ENCODE measurements around the gene CFAP46. TPM values are rescaled to one million over a fixed set of nuclear protein-coding genes. Genes with fewer than 3 reads are reported as not detected.

CFAP46 gene
- total and polyA plus RNA-seq, 10 of the 15 experiments (the other 5 are each of a cell fraction or from before 2014, with no cell fraction given), result 0.01 to 0.18 (median 0.03) TPM; not detected in 7

DNA sequence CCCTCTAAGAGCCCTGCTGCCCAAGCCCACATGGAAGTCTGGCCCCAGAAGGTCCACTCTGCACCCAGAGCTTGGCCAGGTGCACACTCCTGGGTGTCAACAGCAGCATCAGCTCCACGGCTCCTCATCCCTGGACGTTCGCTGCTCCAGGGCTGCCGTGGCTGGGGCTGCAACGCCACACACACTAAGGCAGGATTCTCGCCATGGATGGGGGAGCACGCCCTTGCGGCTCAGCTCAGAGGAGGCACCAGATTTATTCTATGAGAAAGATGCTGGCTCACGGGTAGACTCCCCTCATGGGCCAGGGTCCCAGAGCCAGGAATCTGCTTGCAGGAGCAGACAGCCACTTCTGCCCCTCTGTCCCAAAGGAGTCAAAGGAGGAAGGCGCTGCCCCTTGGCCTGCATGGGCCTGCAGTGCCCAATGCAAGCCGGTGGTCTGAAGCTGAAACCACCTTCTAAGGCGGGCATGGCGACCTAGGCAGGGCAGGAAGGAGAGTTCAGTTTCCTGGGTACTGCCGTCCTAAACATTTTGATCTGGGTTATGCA is 42.1 kb downstream of the CFAP46 start (continued):
- TF ChIP-seq SMAD1 (IDR thresholded peaks at IDR 0.05; ENCODE audit: low read depth, partially characterized antibody) (no peak), TCF12 (IDR thresholded peaks at IDR 0.05; ENCODE audit: low read depth, low read length) (no peak), POU2F2 (IDR thresholded peaks at IDR 0.05; ENCODE audit: borderline replicate concordance, low read depth, low read length) (no peak), JUNB (IDR thresholded peaks at IDR 0.05) (no peak)

DNA sequence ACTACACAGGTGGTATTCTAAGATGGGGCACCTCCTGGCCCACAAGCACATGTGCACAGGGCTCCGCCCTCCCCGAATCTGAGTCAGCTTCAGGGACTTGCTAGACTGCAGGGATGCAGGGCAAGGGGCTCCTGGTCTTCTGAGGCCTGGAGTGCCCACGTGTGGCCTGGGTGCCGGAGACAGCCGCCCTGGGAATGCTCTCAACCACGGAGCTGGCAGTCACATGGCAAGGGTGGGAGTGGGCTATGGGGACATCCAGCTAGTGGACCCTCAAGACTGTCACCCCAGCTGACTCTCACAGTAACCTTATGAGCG is 42.7 kb downstream of the CFAP46 start:
- no peaks in the 10 kb centered on the region for H3K79me2 ChIP-seq (ENCODE audit: control insufficient read depth, insufficient read depth, low read length)
- no peak overlapping the region for H3K9ac ChIP-seq (ENCODE audit: control insufficient read depth, insufficient read depth, low read length)
- H3K27ac ChIP-seq (ENCODE audit: control insufficient read depth, insufficient read depth), result no peak overlapping the region
- ChIA-PET SMC1A (ENCODE audit: uncharacterized antibody, unreplicated experiment) (no interaction called here), POLR2A (no interaction called here), RAD21 (ENCODE audit: unreplicated experiment) (no interaction called here), CTCF (interaction anchor here (1.0 kb wide), 1 partner anchor 15 kb away, joined by 3 read pairs; no protein-coding TSS in a partner anchor)
- no TSS peak for BruUV-seq (replicated peaks)
- TF ChIP-seq HCFC1 (IDR thresholded peaks at IDR 0.05; ENCODE audit: low read length) (no peak), KLF5 (IDR thresholded peaks at IDR 0.05; ENCODE audit: partially characterized antibody) (no peak), POLR2A (IDR thresholded peaks at IDR 0.05; ENCODE audit: low read depth, low read length) (no peak), RFX5 (IDR thresholded peaks at IDR 0.05; ENCODE audit: low read depth, low read length) (no peak), PAX5 (IDR thresholded peaks at IDR 0.05; ENCODE audit: borderline replicate concordance, low read depth, low read length) (no peak), FOS (IDR thresholded peaks at IDR 0.05; ENCODE audit: borderline replicate concordance, extremely low read depth, insufficient read length) (no peak), KAT2A (conservative IDR thresholded peaks at IDR 0.05; ENCODE audit: control insufficient read depth, low read depth, low read length) (no peak), HDAC6 (IDR thresholded peaks at IDR 0.05; ENCODE audit: unreplicated experiment) (no peak), YBX1 (IDR thresholded peaks at IDR 0.05) (no peak)
- TF ChIP-seq, protein P1, sequence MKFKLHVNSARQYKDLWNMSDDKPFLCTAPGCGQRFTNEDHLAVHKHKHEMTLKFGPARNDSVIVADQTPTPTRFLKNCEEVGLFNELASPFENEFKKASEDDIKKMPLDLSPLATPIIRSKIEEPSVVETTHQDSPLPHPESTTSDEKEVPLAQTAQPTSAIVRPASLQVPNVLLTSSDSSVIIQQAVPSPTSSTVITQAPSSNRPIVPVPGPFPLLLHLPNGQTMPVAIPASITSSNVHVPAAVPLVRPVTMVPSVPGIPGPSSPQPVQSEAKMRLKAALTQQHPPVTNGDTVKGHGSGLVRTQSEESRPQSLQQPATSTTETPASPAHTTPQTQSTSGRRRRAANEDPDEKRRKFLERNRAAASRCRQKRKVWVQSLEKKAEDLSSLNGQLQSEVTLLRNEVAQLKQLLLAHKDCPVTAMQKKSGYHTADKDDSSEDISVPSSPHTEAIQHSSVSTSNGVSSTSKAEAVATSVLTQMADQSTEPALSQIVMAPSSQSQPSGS (IDR thresholded peaks at IDR 0.05; ENCODE audit: low read length), result no peak
- TF ChIP-seq, protein P2, sequence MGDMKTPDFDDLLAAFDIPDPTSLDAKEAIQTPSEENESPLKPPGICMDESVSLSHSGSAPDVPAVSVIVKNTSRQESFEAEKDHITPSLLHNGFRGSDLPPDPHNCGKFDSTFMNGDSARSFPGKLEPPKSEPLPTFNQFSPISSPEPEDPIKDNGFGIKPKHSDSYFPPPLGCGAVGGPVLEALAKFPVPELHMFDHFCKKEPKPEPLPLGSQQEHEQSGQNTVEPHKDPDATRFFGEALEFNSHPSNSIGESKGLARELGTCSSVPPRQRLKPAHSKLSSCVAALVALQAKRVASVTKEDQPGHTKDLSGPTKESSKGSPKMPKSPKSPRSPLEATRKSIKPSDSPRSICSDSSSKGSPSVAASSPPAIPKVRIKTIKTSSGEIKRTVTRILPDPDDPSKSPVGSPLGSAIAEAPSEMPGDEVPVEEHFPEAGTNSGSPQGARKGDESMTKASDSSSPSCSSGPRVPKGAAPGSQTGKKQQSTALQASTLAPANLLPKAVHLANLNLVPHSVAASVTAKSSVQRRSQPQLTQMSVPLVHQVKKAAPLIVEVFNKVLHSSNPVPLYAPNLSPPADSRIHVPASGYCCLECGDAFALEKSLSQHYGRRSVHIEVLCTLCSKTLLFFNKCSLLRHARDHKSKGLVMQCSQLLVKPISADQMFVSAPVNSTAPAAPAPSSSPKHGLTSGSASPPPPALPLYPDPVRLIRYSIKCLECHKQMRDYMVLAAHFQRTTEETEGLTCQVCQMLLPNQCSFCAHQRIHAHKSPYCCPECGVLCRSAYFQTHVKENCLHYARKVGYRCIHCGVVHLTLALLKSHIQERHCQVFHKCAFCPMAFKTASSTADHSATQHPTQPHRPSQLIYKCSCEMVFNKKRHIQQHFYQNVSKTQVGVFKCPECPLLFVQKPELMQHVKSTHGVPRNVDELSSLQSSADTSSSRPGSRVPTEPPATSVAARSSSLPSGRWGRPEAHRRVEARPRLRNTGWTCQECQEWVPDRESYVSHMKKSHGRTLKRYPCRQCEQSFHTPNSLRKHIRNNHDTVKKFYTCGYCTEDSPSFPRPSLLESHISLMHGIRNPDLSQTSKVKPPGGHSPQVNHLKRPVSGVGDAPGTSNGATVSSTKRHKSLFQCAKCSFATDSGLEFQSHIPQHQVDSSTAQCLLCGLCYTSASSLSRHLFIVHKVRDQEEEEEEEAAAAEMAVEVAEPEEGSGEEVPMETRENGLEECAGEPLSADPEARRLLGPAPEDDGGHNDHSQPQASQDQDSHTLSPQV (IDR thresholded peaks at IDR 0.05), result no peak
- TF ChIP-seq, protein P3, sequence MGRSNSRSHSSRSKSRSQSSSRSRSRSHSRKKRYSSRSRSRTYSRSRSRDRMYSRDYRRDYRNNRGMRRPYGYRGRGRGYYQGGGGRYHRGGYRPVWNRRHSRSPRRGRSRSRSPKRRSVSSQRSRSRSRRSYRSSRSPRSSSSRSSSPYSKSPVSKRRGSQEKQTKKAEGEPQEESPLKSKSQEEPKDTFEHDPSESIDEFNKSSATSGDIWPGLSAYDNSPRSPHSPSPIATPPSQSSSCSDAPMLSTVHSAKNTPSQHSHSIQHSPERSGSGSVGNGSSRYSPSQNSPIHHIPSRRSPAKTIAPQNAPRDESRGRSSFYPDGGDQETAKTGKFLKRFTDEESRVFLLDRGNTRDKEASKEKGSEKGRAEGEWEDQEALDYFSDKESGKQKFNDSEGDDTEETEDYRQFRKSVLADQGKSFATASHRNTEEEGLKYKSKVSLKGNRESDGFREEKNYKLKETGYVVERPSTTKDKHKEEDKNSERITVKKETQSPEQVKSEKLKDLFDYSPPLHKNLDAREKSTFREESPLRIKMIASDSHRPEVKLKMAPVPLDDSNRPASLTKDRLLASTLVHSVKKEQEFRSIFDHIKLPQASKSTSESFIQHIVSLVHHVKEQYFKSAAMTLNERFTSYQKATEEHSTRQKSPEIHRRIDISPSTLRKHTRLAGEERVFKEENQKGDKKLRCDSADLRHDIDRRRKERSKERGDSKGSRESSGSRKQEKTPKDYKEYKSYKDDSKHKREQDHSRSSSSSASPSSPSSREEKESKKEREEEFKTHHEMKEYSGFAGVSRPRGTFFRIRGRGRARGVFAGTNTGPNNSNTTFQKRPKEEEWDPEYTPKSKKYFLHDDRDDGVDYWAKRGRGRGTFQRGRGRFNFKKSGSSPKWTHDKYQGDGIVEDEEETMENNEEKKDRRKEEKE (IDR thresholded peaks at IDR 0.05), result no peak
- no peak overlapping the region for H3K4me2 ChIP-seq (ENCODE audit: control insufficient read depth, insufficient read depth)
- no peak for ATAC-seq
- DNase-seq (ENCODE audit: low read depth, low spot score), result no peak
- WGBS (ENCODE audit: insufficient coverage, insufficient replicate concordance, low lambda C conversion rate, missing lambda C conversion rate), result 30% methylated on average over 7 of the region's 7 CpGs
- intact Hi-C loops (cut with micrococcal nuclease; ENCODE audit: unreplicated experiment), result no loop called here
- H3K4me3 ChIP-seq, result no peak overlapping the region
- no peaks in the 10 kb centered on the region for H4K20me1 ChIP-seq (ENCODE audit: control insufficient read depth, insufficient read depth)
- no peak for FAIRE-seq
- H3K27me3 ChIP-seq (replicated peaks in 1 of 2; ENCODE audit: control insufficient read depth in 2 of 2, insufficient read depth in 2 of 2, low read length in 1 of 2), result no peaks in the 10 kb centered on the region
- no peaks in the 10 kb centered on the region for H3K36me3 ChIP-seq (ENCODE audit: control insufficient read depth in 2 of 2, insufficient read depth in 2 of 2, low read length in 1 of 2)
- no peaks in the 10 kb centered on the region for H3K4me1 ChIP-seq (ENCODE audit: control insufficient read depth, insufficient read depth, low read length)
- in situ Hi-C loops (cut with MboI), result no loop called here
- H2AFZ ChIP-seq (ENCODE audit: control insufficient read depth, low read depth, low read length), result no peak overlapping the region
- no peaks in the 10 kb centered on the region for H3K9me3 ChIP-seq (replicated peaks; ENCODE audit: control insufficient read depth, insufficient read depth, low read length)
